A673 (cell line): ENCODE data around the gene CLMP. TPM values are rescaled to one million over a fixed set of nuclear protein-coding genes. Genes with fewer than 3 reads are reported as not detected.

Source experiments
- BruUV-seq: library from RNA; stranded (reverse); fragments of 400-500 nt; replicated peaks from 2 replicates; lab custom pipeline; 2021; lab: Mats Ljungman, UMichigan
- CTCF ChIA-PET: fragments of 300-600 bp; sonication (Branson Sonifier 250); formaldehyde crosslinking; loops from one replicate; lab custom pipeline; 2022; ENCODE audit warnings: antibody characterized with exemption; lab: Charles Lee
- POLR2A ChIA-PET: fragments of 300-600 bp; sonication (Branson Sonifier 250); formaldehyde crosslinking; loops from one replicate; lab custom pipeline; 2022; ENCODE audit warnings: antibody characterized with exemption; ENCODE audit not compliant: low non-redundant PET; lab: Charles Lee
- DNase-seq: peaks from one replicate; pipeline ENCODE4 v3.0.0-alpha.2; 2015; ENCODE audit warnings: low spot score
- H3K27ac ChIP-seq: fragments of 200-600 bp; sonication (generic); 2 replicates; pipeline ENCODE4 v1.5.1; 2016; ENCODE audit warnings: mixed run types, low read depth, mild to moderate bottlenecking, mixed read lengths, antibody characterized with exemption, low read length; ENCODE audit not compliant: poor library complexity, severe bottlenecking
- H3K27me3 ChIP-seq: fragments of 200-600 bp; sonication (generic); replicated peaks from 2 replicates; pipeline ENCODE4 v1.6.1; 2017; ENCODE audit warnings: mixed run types, low read depth, mild to moderate bottlenecking, mixed read lengths, antibody characterized with exemption, low read length; ENCODE audit not compliant: insufficient read depth, poor library complexity
- H3K36me3 ChIP-seq: fragments of 200-600 bp; sonication (generic); 2 replicates; pipeline ENCODE4 v1.6.1; 2016; ENCODE audit warnings: mixed run types, mild to moderate bottlenecking, mixed read lengths, antibody characterized with exemption, low read length; ENCODE audit not compliant: insufficient read depth, poor library complexity, severe bottlenecking
- H3K4me1 ChIP-seq: fragments of 200-600 bp; sonication (generic); 2 replicates; pipeline ENCODE4 v1.6.1; 2017; ENCODE audit warnings: mixed run types, mild to moderate bottlenecking, mixed read lengths, antibody characterized with exemption, low read length; ENCODE audit not compliant: insufficient read depth, poor library complexity, severe bottlenecking
- H3K4me3 ChIP-seq: fragments of 200-600 bp; sonication (generic); 2 replicates; pipeline ENCODE4 v1.5.1; 2016; ENCODE audit warnings: low read depth, mixed run types, mild to moderate bottlenecking, mixed read lengths, low read length; ENCODE audit not compliant: poor library complexity, severe bottlenecking
- H3K9me3 ChIP-seq: fragments of 200-600 bp; sonication (generic); 2 replicates; pipeline ENCODE4 v1.6.1; 2016; ENCODE audit warnings: mixed run types, low read depth, mild to moderate bottlenecking, mixed read lengths, antibody characterized with exemption, low read length; ENCODE audit not compliant: poor library complexity, severe bottlenecking
- CTCF ChIP-seq: fragments of 300-800, 200-600 bp; sonication (generic); conservative IDR thresholded peaks from 2 replicates; pipeline ENCODE4 v1.5.1; 2017; ENCODE audit warnings: low read depth, mild to moderate bottlenecking, antibody characterized with exemption, low read length, moderate library complexity, mixed read lengths
- EZH2 ChIP-seq: fragments of 200-600 bp; sonication (generic); IDR thresholded peaks from 2 replicates; pipeline ENCODE4 v1.6.1; 2017; ENCODE audit warnings: borderline replicate concordance, low read depth, mild to moderate bottlenecking, mixed read lengths, antibody characterized with exemption, low read length; ENCODE audit not compliant: poor library complexity, severe bottlenecking
- intact Hi-C: fragments of 100-400 bp; cut with micrococcal nuclease; formaldehyde crosslinking; loops from one replicate; pipeline ENCODE4 v1.10.0; 2022; ENCODE audit not compliant: unreplicated experiment
- total RNA-seq: library from RNA; stranded (reverse); gene quantifications from 2 replicates; pipeline ENCODE4 v1.2.3, GENCODE V29; 2021

Gene CLMP
- total RNA-seq, 1 experiment from 2014 or later, result 62.6 TPM

- Histone ChIP-seq H3K27ac (no peak overlapping the region), H3K36me3 (peaks cover 3% of the 10 kb centered on the region), H3K9me3 (no peaks in the 10 kb centered on the region), H3K27me3 (no peaks in the 10 kb centered on the region), H3K4me1 (peaks cover 12% of the 10 kb centered on the region), H3K4me3 (no peak overlapping the region)
- POLR2A ChIA-PET, result no interaction called here
- DNase-seq, result no peak
- intact Hi-C loops, result no loop called here
- TF ChIP-seq EZH2 (no peak), CTCF (no peak)
- CTCF ChIA-PET, result no interaction called here
- BruUV-seq, result no TSS peak
These were observed 108.7 kb downstream of the CLMP start for GRCh38 chr11:123086305-123086704.

- CTCF ChIA-PET, result no interaction called here
- BruUV-seq, result no TSS peak
- Histone ChIP-seq H3K4me3 (no peak overlapping the region), H3K36me3 (peaks cover 3% of the 10 kb centered on the region), H3K27ac (no peak overlapping the region), H3K4me1 (peaks cover 12% of the 10 kb centered on the region), H3K27me3 (no peaks in the 10 kb centered on the region), H3K9me3 (no peaks in the 10 kb centered on the region)
- POLR2A ChIA-PET, result no interaction called here
- intact Hi-C loops, result no loop called here
- no peak for DNase-seq
- TF ChIP-seq EZH2 (no peak), CTCF (no peak)
These were observed 109.6 kb downstream of the CLMP start for GRCh38 chr11:123085497-123085896.

- ChIA-PET CTCF (no interaction called here), POLR2A (no interaction called here)
- no peak overlapping the region for H3K4me3 ChIP-seq
- H3K9me3 ChIP-seq, result no peaks in the 10 kb centered on the region
- no peaks in the 10 kb centered on the region for H3K27me3 ChIP-seq
- DNase-seq, result no peak
- no peak overlapping the region for H3K27ac ChIP-seq
- no peak for TF ChIP-seq CTCF
- no peak for TF ChIP-seq EZH2
- intact Hi-C loops, result no loop called here
- BruUV-seq, result no TSS peak
- H3K4me1 ChIP-seq, result peaks cover 12% of the 10 kb centered on the region
- peaks cover 8% of the 10 kb centered on the region for H3K36me3 ChIP-seq
These were observed 110.6 kb downstream of the CLMP start for GRCh38 chr11:123084454-123084853.
